ENCODE data around the gene HMGCL. TPM values are rescaled to one million over a fixed set of nuclear protein-coding genes. Genes with fewer than 3 reads are reported as not detected.

Gene HMGCL
- total and polyA plus RNA-seq, 2 of the 13 experiments (the other 11 are each of a cell fraction or from before 2014, with no cell fraction given) = 21.3 to 41.4 TPM

DNA sequence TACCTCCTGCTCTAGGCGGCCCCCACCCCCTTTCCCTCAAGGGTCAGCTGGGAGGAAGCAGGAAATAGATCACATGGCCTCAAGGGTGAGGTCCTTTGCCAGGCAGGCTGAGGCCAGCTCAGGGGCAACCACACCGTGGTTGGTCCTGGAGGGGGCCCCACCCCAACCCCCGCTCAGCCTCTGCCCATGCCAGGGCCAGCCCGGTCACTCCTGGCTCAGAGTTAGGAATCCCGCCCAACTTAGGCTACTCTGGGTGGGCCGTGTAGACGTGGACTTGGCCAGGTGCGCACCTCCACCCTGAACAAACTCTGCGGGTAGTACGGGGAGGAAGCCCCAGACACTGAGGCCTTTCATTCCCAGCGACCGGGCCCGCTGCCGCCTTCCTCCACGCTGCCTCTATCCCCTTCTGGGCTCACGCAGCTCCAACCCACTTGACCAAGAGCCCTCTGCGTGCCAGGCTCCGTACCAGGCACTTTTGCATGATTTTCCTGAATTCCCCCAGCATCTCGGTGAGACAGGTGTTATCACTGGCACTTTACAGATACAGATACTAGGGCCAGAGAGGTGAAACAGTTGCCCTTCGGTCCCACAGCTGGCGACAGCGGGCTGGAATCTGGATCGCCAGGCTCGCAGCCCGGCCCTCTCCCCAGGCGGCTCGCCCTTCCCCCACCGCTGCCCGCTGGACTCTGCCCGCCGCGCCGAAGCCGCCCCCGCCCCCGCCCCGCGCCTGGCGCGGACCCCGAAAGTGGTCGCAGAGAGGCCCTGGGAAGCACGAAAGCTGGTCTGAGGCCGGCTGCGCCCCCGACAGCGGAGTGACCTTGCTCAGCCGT lies 25.4 kb downstream of the HMGCL start (continued):
- 0 out of 2 replicates have a peak, but pooled peaks have one; percentile 12 for TF ChIP-seq ZNF337 (CRISPR knock-in tag; IDR thresholded peaks at IDR 0.05; ENCODE audit: borderline replicate concordance, low read depth)
- no peak for TF ChIP-seq SCMH1 (CRISPR knock-in tag; IDR thresholded peaks at IDR 0.05; ENCODE audit: borderline replicate concordance)
- TF ChIP-seq FOXP1 (IDR thresholded peaks at IDR 0.05) = no peak
- no peak for TF ChIP-seq FOXP1 (CRISPR knock-in tag; IDR thresholded peaks at IDR 0.05)
- TF ChIP-seq, protein P1, sequence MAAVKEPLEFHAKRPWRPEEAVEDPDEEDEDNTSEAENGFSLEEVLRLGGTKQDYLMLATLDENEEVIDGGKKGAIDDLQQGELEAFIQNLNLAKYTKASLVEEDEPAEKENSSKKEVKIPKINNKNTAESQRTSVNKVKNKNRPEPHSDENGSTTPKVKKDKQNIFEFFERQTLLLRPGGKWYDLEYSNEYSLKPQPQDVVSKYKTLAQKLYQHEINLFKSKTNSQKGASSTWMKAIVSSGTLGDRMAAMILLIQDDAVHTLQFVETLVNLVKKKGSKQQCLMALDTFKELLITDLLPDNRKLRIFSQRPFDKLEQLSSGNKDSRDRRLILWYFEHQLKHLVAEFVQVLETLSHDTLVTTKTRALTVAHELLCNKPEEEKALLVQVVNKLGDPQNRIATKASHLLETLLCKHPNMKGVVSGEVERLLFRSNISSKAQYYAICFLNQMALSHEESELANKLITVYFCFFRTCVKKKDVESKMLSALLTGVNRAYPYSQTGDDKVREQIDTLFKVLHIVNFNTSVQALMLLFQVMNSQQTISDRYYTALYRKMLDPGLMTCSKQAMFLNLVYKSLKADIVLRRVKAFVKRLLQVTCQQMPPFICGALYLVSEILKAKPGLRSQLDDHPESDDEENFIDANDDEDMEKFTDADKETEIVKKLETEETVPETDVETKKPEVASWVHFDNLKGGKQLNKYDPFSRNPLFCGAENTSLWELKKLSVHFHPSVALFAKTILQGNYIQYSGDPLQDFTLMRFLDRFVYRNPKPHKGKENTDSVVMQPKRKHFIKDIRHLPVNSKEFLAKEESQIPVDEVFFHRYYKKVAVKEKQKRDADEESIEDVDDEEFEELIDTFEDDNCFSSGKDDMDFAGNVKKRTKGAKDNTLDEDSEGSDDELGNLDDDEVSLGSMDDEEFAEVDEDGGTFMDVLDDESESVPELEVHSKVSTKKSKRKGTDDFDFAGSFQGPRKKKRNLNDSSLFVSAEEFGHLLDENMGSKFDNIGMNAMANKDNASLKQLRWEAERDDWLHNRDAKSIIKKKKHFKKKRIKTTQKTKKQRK (IDR thresholded peaks at IDR 0.05; ENCODE audit: low read length) = no peak
- no peak; the same call in 1 of the 2 replicates for TF ChIP-seq MTA1 (CRISPR knock-in tag; IDR thresholded peaks at IDR 0.05; ENCODE audit: borderline replicate concordance)
- no peak for TF ChIP-seq SOX13 (IDR thresholded peaks at IDR 0.05)
- no peak for TF ChIP-seq SOX13 (CRISPR knock-in tag; conservative IDR thresholded peaks at IDR 0.05 in 1 of 2, IDR thresholded peaks at IDR 0.05 in 1 of 2)
- no peak for TF ChIP-seq HMG20A (CRISPR knock-in tag; IDR thresholded peaks at IDR 0.05; ENCODE audit: borderline replicate concordance)
- no peak; the same call in 1 of the 2 replicates for TF ChIP-seq ZSCAN9 (CRISPR knock-in tag; IDR thresholded peaks at IDR 0.05; ENCODE audit: borderline replicate concordance)
- TF ChIP-seq ZNF761 (CRISPR knock-in tag; conservative IDR thresholded peaks at IDR 0.05) = no peak
- TF ChIP-seq, protein P2, sequence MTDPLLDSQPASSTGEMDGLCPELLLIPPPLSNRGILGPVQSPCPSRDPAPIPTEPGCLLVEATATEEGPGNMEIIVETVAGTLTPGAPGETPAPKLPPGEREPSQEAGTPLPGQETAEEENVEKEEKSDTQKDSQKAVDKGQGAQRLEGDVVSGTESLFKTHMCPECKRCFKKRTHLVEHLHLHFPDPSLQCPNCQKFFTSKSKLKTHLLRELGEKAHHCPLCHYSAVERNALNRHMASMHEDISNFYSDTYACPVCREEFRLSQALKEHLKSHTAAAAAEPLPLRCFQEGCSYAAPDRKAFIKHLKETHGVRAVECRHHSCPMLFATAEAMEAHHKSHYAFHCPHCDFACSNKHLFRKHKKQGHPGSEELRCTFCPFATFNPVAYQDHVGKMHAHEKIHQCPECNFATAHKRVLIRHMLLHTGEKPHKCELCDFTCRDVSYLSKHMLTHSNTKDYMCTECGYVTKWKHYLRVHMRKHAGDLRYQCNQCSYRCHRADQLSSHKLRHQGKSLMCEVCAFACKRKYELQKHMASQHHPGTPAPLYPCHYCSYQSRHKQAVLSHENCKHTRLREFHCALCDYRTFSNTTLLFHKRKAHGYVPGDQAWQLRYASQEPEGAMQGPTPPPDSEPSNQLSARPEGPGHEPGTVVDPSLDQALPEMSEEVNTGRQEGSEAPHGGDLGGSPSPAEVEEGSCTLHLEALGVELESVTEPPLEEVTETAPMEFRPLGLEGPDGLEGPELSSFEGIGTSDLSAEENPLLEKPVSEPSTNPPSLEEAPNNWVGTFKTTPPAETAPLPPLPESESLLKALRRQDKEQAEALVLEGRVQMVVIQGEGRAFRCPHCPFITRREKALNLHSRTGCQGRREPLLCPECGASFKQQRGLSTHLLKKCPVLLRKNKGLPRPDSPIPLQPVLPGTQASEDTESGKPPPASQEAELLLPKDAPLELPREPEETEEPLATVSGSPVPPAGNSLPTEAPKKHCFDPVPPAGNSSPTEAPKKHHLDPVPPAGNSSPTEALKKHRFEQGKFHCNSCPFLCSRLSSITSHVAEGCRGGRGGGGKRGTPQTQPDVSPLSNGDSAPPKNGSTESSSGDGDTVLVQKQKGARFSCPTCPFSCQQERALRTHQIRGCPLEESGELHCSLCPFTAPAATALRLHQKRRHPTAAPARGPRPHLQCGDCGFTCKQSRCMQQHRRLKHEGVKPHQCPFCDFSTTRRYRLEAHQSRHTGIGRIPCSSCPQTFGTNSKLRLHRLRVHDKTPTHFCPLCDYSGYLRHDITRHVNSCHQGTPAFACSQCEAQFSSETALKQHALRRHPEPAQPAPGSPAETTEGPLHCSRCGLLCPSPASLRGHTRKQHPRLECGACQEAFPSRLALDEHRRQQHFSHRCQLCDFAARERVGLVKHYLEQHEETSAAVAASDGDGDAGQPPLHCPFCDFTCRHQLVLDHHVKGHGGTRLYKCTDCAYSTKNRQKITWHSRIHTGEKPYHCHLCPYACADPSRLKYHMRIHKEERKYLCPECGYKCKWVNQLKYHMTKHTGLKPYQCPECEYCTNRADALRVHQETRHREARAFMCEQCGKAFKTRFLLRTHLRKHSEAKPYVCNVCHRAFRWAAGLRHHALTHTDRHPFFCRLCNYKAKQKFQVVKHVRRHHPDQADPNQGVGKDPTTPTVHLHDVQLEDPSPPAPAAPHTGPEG (CRISPR knock-in tag; IDR thresholded peaks at IDR 0.05) = peak; percentile 11; the same call in 1 of the 2 replicates
- TF ChIP-seq ZKSCAN5 (CRISPR knock-in tag; IDR thresholded peaks at IDR 0.05) = no peak
- peak; percentile 84 for TF ChIP-seq ZNF274 (CRISPR knock-in tag; IDR thresholded peaks at IDR 0.05)
- TF ChIP-seq, protein P3, sequence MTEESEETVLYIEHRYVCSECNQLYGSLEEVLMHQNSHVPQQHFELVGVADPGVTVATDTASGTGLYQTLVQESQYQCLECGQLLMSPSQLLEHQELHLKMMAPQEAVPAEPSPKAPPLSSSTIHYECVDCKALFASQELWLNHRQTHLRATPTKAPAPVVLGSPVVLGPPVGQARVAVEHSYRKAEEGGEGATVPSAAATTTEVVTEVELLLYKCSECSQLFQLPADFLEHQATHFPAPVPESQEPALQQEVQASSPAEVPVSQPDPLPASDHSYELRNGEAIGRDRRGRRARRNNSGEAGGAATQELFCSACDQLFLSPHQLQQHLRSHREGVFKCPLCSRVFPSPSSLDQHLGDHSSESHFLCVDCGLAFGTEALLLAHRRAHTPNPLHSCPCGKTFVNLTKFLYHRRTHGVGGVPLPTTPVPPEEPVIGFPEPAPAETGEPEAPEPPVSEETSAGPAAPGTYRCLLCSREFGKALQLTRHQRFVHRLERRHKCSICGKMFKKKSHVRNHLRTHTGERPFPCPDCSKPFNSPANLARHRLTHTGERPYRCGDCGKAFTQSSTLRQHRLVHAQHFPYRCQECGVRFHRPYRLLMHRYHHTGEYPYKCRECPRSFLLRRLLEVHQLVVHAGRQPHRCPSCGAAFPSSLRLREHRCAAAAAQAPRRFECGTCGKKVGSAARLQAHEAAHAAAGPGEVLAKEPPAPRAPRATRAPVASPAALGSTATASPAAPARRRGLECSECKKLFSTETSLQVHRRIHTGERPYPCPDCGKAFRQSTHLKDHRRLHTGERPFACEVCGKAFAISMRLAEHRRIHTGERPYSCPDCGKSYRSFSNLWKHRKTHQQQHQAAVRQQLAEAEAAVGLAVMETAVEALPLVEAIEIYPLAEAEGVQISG (CRISPR knock-in tag; IDR thresholded peaks at IDR 0.05) = no peak
- TF ChIP-seq DPF2 (CRISPR knock-in tag; IDR thresholded peaks at IDR 0.05; ENCODE audit: borderline replicate concordance, low read depth) = no peak
- TF ChIP-seq NCOA2 (CRISPR knock-in tag; IDR thresholded peaks at IDR 0.05) = no peak; the same call in 1 of the 2 replicates
